Endothelial cell of umbilical vein (primary cell): Measurements from ENCODE around the gene MS4A8. TPM values are rescaled to one million over a fixed set of nuclear protein-coding genes. Genes with fewer than 3 reads are reported as not detected.
"Not testable (repeated sequence)": the region's sequence is repeated elsewhere in the genome, so short reads cannot be mapped to it uniquely, and the experiment has no call there.

Source experiments
- BruUV-seq: library from RNA; stranded (reverse); fragments of 400-500 nt; replicated peaks from 2 replicates; lab custom pipeline; 2021; lab: Mats Ljungman, UMichigan
- CTCF ChIA-PET: fragments of 300-600, 350-600 bp; sonication (Branson Sonifier 250); formaldehyde crosslinking; loops from one replicate; lab custom pipeline; 2021; ENCODE audit warnings: antibody characterized with exemption, inconsistent platforms; lab: Charles Lee
- POLR2A ChIA-PET: fragments of 300-600, 350-600 bp; sonication (Branson Sonifier 250); formaldehyde crosslinking; loops from one replicate; lab custom pipeline; 2021; ENCODE audit warnings: antibody characterized with exemption, inconsistent platforms; lab: Charles Lee
- DNase-seq: peaks from one replicate; pipeline ENCODE4 v3.0.0-alpha.2; 2011; ENCODE audit warnings: low read depth, low spot score
- FAIRE-seq: peaks from 2 replicates; lab custom pipeline; 2011; peaks lifted over from hg19 to GRCh38; lab: Jason Lieb, UNC
- H2AFZ ChIP-seq: 2 replicates; pipeline ENCODE4 v1.6.0; 2012; ENCODE audit warnings: low read depth, low read length, control low read depth, inconsistent platforms
- H3K27ac ChIP-seq: 2 replicates; pipeline ENCODE4 v1.5.1; 2011; ENCODE audit warnings: low read depth, mild to moderate bottlenecking, control low read depth, low read length, moderate library complexity; ENCODE audit not compliant: insufficient read depth
- H3K27me3 ChIP-seq, 2 experiments: 2 replicates each; pipeline versions ENCODE4 v1.6.0 to v1.6.1; 2011; ENCODE audit warnings: low read length in 2 of 2, mixed read lengths in 1 of 2; ENCODE audit not compliant: control insufficient read depth in 2 of 2, insufficient read depth in 2 of 2
- H3K36me3 ChIP-seq, 2 experiments: 2 replicates in 1 of 2; 3 replicates in 1 of 2; pipeline ENCODE4 v1.5.1; 2011; ENCODE audit warnings: low read length in 2 of 2, mild to moderate bottlenecking in 1 of 2, moderate library complexity in 1 of 2; ENCODE audit not compliant: control insufficient read depth in 2 of 2, insufficient read depth in 2 of 2; ENCODE audit errors: extremely low read depth in 1 of 2
- H3K4me1 ChIP-seq: 3 replicates; pipeline ENCODE4 v1.5.1; 2011; ENCODE audit warnings: mild to moderate bottlenecking, low read length; ENCODE audit not compliant: control insufficient read depth, insufficient read depth; ENCODE audit errors: extremely low read depth
- H3K4me2 ChIP-seq: 2 replicates; pipeline ENCODE4 v1.6.1; 2011; ENCODE audit warnings: low read length, control low read depth, mixed read lengths; ENCODE audit not compliant: insufficient read depth
- H3K4me3 ChIP-seq, 3 experiments: fragments of 200-600 bp in 1 of 3; sonication (generic), shearing (Covaris generic) in 1 of 3; replicated peaks in 1 of 3; 2 replicates each; pipeline ENCODE4 v1.5.1; 2011 to 2016; ENCODE audit warnings: control low read depth in 3 of 3, low read length in 3 of 3, mild to moderate bottlenecking in 2 of 3, inconsistent platforms in 1 of 3, low read depth in 1 of 3, moderate library complexity in 1 of 3; ENCODE audit not compliant: insufficient read depth in 1 of 3
- H3K79me2 ChIP-seq: 2 replicates; pipeline ENCODE4 v1.6.0; 2012; ENCODE audit warnings: low read length, inconsistent platforms; ENCODE audit not compliant: control insufficient read depth, insufficient read depth
- H3K9ac ChIP-seq: replicated peaks from 2 replicates; pipeline ENCODE3; 2011; ENCODE audit warnings: low read length, control low read depth; ENCODE audit not compliant: insufficient read depth; ENCODE audit errors: extremely low read depth
- H3K9me1 ChIP-seq: replicated peaks from 3 replicates; pipeline ENCODE4 v1.6.0; 2011; ENCODE audit warnings: mild to moderate bottlenecking, low read length; ENCODE audit not compliant: control insufficient read depth, insufficient read depth; ENCODE audit errors: extremely low read depth
- H3K9me3 ChIP-seq: replicated peaks from 2 replicates; pipeline ENCODE4 v1.5.1; 2012; ENCODE audit warnings: low read length, inconsistent platforms; ENCODE audit not compliant: control insufficient read depth, insufficient read depth
- H4K20me1 ChIP-seq: replicated peaks from 2 replicates; pipeline ENCODE3; 2011; ENCODE audit warnings: mild to moderate bottlenecking, low read length; ENCODE audit not compliant: control insufficient read depth, insufficient read depth; ENCODE audit errors: extremely low read depth
- CTCF ChIP-seq, 2 donors: IDR thresholded peaks; 1 replicate in 1 of 2; 2 replicates in 1 of 2; pipeline ENCODE4 v1.5.1; 2011; ENCODE audit warnings: low read length in 2 of 2, mild to moderate bottlenecking in 2 of 2, moderate library complexity in 2 of 2, control low read depth in 1 of 2, inconsistent platforms in 1 of 2, low read depth in 1 of 2; ENCODE audit not compliant: insufficient read depth in 1 of 2; ENCODE audit errors: extremely low read depth in 1 of 2
- EZH2 ChIP-seq: IDR thresholded peaks from 2 replicates; pipeline ENCODE4 v1.6.1; 2012; ENCODE audit warnings: borderline replicate concordance, low read depth, mild to moderate bottlenecking, moderate library complexity, low read length, inconsistent platforms; ENCODE audit not compliant: severe bottlenecking
- FOS ChIP-seq: IDR thresholded peaks from 2 replicates; pipeline ENCODE4 v1.6.1; 2011; ENCODE audit warnings: mild to moderate bottlenecking, low read length, moderate library complexity, borderline replicate concordance; ENCODE audit not compliant: insufficient read depth
- GATA2 ChIP-seq: IDR thresholded peaks from 2 replicates; pipeline ENCODE4 v1.7.0; 2011; ENCODE audit warnings: low read depth, mild to moderate bottlenecking, moderate library complexity, mixed read lengths, low read length; ENCODE audit not compliant: insufficient read length, insufficient read depth
- JUN ChIP-seq: IDR thresholded peaks from 2 replicates; pipeline ENCODE4 v1.6.1; 2011; ENCODE audit warnings: borderline replicate concordance, low read depth; ENCODE audit not compliant: insufficient read length, insufficient read depth
- MYC ChIP-seq: IDR thresholded peaks from one replicate; pipeline ENCODE4 v1.6.1; 2011; ENCODE audit warnings: mild to moderate bottlenecking, low read depth, low read length
- POLR2A ChIP-seq: IDR thresholded peaks from 2 replicates; pipeline ENCODE4 v1.6.1; 2012; ENCODE audit warnings: low read depth, mild to moderate bottlenecking, control low read depth, low read length
- POLR2AphosphoS5 ChIP-seq: IDR thresholded peaks from 2 replicates; pipeline ENCODE4 v1.6.1; 2012; ENCODE audit warnings: low read depth, mild to moderate bottlenecking, control low read depth, low read length, moderate library complexity; ENCODE audit not compliant: insufficient read depth
- dilution Hi-C: fragments of 300-500 bp; cut with MboI; formaldehyde crosslinking; loops from one replicate; pipeline ENCODE4 v1.15.0; 2019; ENCODE audit warnings: low sequenced_read_pairs; ENCODE audit not compliant: extremely low pct_ligation_motif_present
- intact Hi-C: fragments of 100-400 bp; cut with micrococcal nuclease; formaldehyde crosslinking; loops from one replicate; pipeline ENCODE4 v1.10.0; 2022
- polyA plus RNA-seq, 4 experiments: library from polyadenylated mRNA; depleted of rRNA in 3 of 4; stranded (reverse) in 3 of 4; unstranded in 1 of 4; fragments of >200 nt; gene quantifications; 2 replicates each; pipeline versions ENCODE4 v1.2.1 to v1.2.3, GENCODE V29; 2011 to 2012; ENCODE audit warnings: missing spikeins in 1 of 4
- total RNA-seq: library from RNA; stranded (reverse); gene quantifications from 2 replicates; pipeline ENCODE4 v1.2.3, GENCODE V29; 2021
- TF ChIP-seq, protein P1 (sequence below): IDR thresholded peaks from 2 replicates; pipeline ENCODE4 v1.6.1; 2011; ENCODE audit not compliant: insufficient read depth, insufficient read length

MS4A8 gene
- total and polyA plus RNA-seq, 2 donors (not counting 3 experiments of a cell fraction or from before 2014, with no cell fraction given), result not detected

DNA sequence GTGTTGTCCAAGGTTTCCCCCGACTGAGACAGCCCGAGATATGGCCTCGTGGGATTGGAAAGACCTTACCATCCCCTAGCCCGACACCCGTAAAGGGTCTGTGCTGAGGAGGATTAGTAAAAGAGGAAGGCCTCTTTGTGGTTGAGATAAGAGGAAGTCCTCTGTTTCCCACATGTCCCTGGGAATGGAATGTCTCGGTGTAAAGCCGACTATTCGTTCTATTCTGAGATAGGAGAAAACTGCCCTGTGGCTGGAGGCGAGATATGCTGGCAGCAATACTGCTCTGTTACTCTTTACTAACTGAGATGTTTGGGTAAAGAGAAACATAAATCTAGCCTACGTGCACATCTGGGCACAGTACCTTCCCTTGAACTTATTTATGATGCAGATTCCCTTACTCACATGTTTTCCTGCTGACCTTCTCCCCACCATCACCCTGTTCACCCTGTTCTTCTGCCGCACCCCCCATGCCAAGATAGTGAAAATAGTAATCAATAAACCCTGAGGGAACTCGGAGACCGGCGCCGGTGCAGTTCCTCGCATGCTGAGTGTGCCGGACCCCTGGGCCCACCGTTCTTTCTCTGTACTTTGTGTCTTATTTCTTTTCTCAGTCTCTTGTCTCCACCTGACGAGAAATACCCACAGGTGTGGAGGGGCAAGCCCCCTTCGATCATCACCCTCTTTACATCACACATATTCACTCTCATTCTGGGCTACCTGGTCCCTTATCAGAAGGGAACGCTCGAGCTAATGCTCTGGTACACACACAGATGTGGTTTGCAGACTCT, 60.2 kb downstream of the MS4A8 start:
- H4K20me1 ChIP-seq, FAIRE-seq, DNase-seq, H3K9me3 ChIP-seq, H3K4me1 ChIP-seq, H3K36me3 ChIP-seq, dilution Hi-C loops, H3K4me2 ChIP-seq, H3K27ac ChIP-seq, POLR2A ChIA-PET, BruUV-seq, H3K9ac ChIP-seq, H3K79me2 ChIP-seq, H3K9me1 ChIP-seq, H2AFZ ChIP-seq, H3K4me3 ChIP-seq: not testable (repeated sequence)
- peaks cover 12 to 14% of the 10 kb centered on the region in 2 experiments for H3K27me3 ChIP-seq
- CTCF ChIA-PET, result interaction anchor here (1.0 to 1.4 kb wide), 2 partner anchors 15 to 56 kb away, joined by 3 to 4 read pairs; no protein-coding TSS in a partner anchor
- intact Hi-C loops, result loop anchor here (5.0 kb wide), 1 partner anchor 492 kb away; no protein-coding TSS in a partner anchor

GRCh38 chr11:60761436-60762190, 62.2 kb downstream of the MS4A8 start:
- Histone ChIP-seq H3K9me1 (no peaks in the 10 kb centered on the region), H3K4me3 (no peak overlapping the region), H2AFZ (no peak overlapping the region), H3K36me3 (no peaks in the 10 kb centered on the region), H3K4me2 (no peak overlapping the region), H3K27me3 (peaks cover 12 to 22% of the 10 kb centered on the region in 2 experiments), H3K9ac (no peak overlapping the region), H4K20me1 (no peaks in the 10 kb centered on the region), H3K4me1 (no peaks in the 10 kb centered on the region), H3K79me2 (no peaks in the 10 kb centered on the region), H3K27ac (no peak overlapping the region), H3K9me3 (no peaks in the 10 kb centered on the region)
- CTCF ChIA-PET, result interaction anchor here (1.5 to 2.1 kb wide), 4 partner anchors 11 to 31 kb away, joined by 4 to 10 read pairs (median 7); no protein-coding TSS in a partner anchor
- intact Hi-C loops (loop anchor here (2.0 to 5.0 kb wide), 2 partner anchors 61 to 494 kb away; no protein-coding TSS in a partner anchor), dilution Hi-C loops (no loop called here)
- TF ChIP-seq EZH2, result no peak
- no peak for TF ChIP-seq JUN
- TF ChIP-seq, protein P1, sequence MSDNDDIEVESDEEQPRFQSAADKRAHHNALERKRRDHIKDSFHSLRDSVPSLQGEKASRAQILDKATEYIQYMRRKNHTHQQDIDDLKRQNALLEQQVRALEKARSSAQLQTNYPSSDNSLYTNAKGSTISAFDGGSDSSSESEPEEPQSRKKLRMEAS, result no peak
- TF ChIP-seq MYC, result no peak
- no peak for TF ChIP-seq FOS
- no peak for TF ChIP-seq POLR2A
- no peak for TF ChIP-seq GATA2
- no peak for TF ChIP-seq POLR2AphosphoS5
- TF ChIP-seq CTCF (IDR thresholded peaks at IDR 0.05; ENCODE audit: extremely low read depth in 1 of 2, insufficient read depth in 1 of 2, low read depth in 1 of 2, low read length in 2 of 2), result no peak
- DNase-seq (no peak), FAIRE-seq (no peak)
- POLR2A ChIA-PET, result no interaction called here
- BruUV-seq, result no TSS peak
